ENCODE data around the gene NTN5. TPM values are rescaled to one million over a fixed set of nuclear protein-coding genes. Genes with fewer than 3 reads are reported as not detected.

Gene NTN5
- total and polyA plus RNA-seq, 10 donors = 0.30 to 2.1 (median 0.74) TPM; not detected in 1

DNA sequence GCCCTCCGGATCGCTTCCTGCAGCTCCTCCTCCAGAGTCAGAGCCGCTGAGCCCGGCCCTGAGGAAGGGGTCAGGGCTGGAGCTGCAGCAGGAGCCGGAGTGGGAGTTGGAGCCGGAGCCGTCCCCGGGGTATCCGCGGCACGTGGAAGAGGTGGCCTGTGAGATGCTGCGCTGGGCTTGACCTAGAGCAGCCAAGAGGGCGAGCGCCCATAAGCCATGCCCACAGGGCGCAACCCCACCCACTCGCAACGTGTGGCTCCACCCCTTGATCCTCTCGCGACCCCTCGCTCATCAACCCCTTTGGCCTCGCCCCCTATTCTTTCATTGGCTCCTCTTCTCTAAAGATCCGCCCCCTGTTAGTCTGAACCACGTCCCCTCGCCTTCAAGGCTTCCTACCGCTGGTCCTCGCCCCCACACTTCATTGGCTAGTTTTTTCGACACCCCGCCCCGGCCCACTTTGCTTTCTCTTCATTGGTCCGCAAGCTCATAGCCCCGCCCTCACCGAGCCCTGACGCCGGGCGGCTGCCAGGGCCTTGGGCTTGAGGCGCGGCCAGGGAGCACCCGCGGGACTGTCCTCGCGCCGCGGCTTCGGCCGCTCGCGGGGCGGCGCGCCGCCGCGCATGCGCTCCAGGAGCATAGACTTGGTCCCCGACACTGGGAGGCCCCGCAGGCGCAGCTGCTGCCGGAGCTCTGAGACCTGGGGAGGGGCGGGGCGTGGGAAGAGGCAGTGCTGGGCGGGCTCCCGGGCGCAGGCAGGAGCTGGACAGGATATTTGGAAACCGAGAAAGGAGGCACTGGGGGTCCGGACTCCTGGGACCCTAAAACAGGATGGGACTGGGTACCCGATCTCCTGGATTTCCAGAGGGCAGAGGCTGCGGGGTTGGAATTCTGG lies 41.3 kb upstream of the NTN5 start:
- peak overlapping the region; percentile 45 to 78 (median 66) for H3K4me3 ChIP-seq
- 0 to 1% (median 1%) methylated on average over 30 to 67 of the region's 67 CpGs for WGBS, 5 donors
- DNase-seq = peak; percentile 97
- no peaks in the 10 kb centered on the region for H3K36me3 ChIP-seq
- no peaks in the 10 kb centered on the region for H3K27me3 ChIP-seq (replicated peaks in 1 of 7)
- H3K27ac ChIP-seq = peak overlapping the region; percentile 55 to 88 (median 86)
- H3K4me1 ChIP-seq = peaks cover 16 to 62% (median 39%) of the 10 kb centered on the region in 6 donors
- intact Hi-C loops (cut with DNase I; ENCODE audit: low total_unique reads) = no loop called here
- TF ChIP-seq, protein P1, sequence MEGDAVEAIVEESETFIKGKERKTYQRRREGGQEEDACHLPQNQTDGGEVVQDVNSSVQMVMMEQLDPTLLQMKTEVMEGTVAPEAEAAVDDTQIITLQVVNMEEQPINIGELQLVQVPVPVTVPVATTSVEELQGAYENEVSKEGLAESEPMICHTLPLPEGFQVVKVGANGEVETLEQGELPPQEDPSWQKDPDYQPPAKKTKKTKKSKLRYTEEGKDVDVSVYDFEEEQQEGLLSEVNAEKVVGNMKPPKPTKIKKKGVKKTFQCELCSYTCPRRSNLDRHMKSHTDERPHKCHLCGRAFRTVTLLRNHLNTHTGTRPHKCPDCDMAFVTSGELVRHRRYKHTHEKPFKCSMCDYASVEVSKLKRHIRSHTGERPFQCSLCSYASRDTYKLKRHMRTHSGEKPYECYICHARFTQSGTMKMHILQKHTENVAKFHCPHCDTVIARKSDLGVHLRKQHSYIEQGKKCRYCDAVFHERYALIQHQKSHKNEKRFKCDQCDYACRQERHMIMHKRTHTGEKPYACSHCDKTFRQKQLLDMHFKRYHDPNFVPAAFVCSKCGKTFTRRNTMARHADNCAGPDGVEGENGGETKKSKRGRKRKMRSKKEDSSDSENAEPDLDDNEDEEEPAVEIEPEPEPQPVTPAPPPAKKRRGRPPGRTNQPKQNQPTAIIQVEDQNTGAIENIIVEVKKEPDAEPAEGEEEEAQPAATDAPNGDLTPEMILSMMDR (IDR thresholded peaks at IDR 0.05 in 8 of 11, conservative IDR thresholded peaks at IDR 0.05 in 3 of 11) = peak in 3 of 11 experiments; percentile 5 to 39 (median 17)
- TF ChIP-seq POLR2A (IDR thresholded peaks at IDR 0.05) (no peak), POLR2AphosphoS5 (IDR thresholded peaks at IDR 0.05) (peak; percentile 67 to 82 (median 79))
- H3K9me3 ChIP-seq = peaks cover 0 to 5% (median 0%) of the 10 kb centered on the region in 8 donors

DNA sequence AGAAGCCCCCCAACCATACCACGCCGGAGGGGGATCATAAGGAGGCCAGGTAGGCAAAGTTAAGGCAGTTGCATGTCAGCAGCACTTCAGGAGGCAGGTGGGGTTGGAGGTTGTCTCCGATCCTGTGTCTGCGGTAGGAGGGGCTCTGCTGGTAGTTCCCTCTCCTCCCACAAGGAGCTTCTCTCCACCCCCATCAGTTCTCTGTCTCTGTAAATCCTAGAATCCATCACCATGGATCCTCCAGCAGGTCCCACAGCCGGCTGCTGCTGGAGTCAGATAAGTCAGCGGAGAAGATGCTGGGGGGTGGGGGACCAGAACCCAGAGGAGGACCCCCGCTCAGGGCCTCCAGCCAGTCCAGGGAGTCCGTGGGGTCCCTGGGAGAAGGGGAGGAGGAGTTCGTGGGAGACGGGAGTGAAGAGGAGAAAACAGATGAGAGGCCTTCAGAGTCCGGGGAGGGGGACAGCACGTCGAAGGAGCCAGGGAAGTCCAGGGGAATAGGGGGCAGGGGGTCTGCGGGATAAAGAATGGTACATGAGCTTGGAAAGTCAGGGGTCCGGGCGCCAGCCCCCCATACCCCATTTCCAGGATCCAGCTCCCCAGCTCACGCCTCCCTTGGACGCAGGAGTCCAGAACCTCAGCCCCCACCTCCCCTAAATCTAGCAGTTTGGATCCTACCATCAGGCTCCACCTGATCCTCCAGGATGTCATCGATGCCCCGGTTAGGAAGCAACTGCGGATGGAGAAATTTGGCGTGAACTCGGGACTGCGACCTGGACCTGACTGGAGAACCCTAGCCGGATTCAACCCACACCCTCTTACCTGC lies 40.4 kb upstream of the NTN5 start:
- peaks cover 0 to 5% (median 0%) of the 10 kb centered on the region in 8 donors for H3K9me3 ChIP-seq
- intact Hi-C loops (cut with DNase I; ENCODE audit: low total_unique reads) = no loop called here
- peak; percentile 81 for DNase-seq
- WGBS, 5 donors = 14 to 22% (median 16%) methylated on average over 16 to 25 of the region's 25 CpGs
- no peak for TF ChIP-seq POLR2A (IDR thresholded peaks at IDR 0.05)
- TF ChIP-seq, protein P1 (IDR thresholded peaks at IDR 0.05 in 8 of 11, conservative IDR thresholded peaks at IDR 0.05 in 3 of 11) = peak in 1 of 11 experiments; percentile 12
- H3K27me3 ChIP-seq (replicated peaks in 1 of 7) = no peaks in the 10 kb centered on the region
- peak overlapping the region; percentile 35 to 88 (median 86) for H3K27ac ChIP-seq
- no peaks in the 10 kb centered on the region for H3K36me3 ChIP-seq
- peaks cover 16 to 53% (median 35%) of the 10 kb centered on the region in 6 donors for H3K4me1 ChIP-seq
- peak overlapping the region; percentile 45 to 78 (median 66) for H3K4me3 ChIP-seq

DNA sequence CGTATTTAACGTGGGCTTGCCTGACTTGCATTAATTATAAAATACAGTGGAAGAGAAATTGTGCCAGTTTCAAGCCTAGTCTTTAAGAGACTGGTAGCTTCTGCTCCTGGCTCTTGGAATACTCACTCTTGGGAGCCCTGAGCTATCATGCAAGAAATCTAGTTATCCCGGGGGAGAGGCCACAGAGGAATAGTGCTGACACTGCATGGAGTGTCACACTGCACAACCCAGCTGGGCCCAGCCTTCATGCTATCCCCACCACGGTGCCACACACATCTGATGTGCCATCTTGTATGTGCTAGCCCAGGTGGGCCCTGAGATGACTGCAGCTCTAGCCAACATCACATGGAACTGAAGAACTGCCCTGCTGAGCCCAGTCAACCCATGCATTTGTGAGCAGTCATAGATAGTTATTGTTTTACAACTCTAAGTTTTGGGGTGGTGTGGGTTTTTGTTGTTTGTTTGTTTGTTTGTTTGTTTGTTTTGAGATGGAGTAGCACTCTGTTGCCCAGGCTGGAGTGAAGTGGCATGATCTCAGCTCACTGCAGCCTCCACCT lies 38.4 kb upstream of the NTN5 start:
- H3K4me1 ChIP-seq = peaks cover 14 to 33% (median 26%) of the 10 kb centered on the region in 6 donors
- no peak for DNase-seq
- no peak overlapping the region for H3K4me3 ChIP-seq
- H3K27me3 ChIP-seq (replicated peaks in 1 of 7) = no peaks in the 10 kb centered on the region
- WGBS, 5 donors = 90 to 92% (median 92%) methylated on average over 4 of the region's 4 CpGs
- H3K27ac ChIP-seq = no peak overlapping the region
- no peak for TF ChIP-seq POLR2A (IDR thresholded peaks at IDR 0.05)
- TF ChIP-seq POLR2AphosphoS5 (IDR thresholded peaks at IDR 0.05) = no peak
- TF ChIP-seq, protein P1 (IDR thresholded peaks at IDR 0.05 in 8 of 11, conservative IDR thresholded peaks at IDR 0.05 in 3 of 11) = no peak
- H3K36me3 ChIP-seq = peaks cover 0 to 9% (median 0%) of the 10 kb centered on the region in 6 donors
- H3K9me3 ChIP-seq = peaks cover 0 to 5% (median 0%) of the 10 kb centered on the region in 8 donors
- intact Hi-C loops (cut with DNase I; ENCODE audit: low total_unique reads) = no loop called here
